GM12872 (cell line): ENCODE data around the gene RUNX2.

Source experiments
- TF ChIP-seq, protein P1 (sequence below): IDR thresholded peaks from 3 replicates; pipeline ENCODE4 v1.5.1; 2011; ENCODE audit warnings: low read depth, mild to moderate bottlenecking, low read length, moderate library complexity; ENCODE audit not compliant: insufficient read depth

Gene RUNX2

GRCh38 chr6:45607798-45608197 lies 279.7 kb downstream of the RUNX2 start:
- TF ChIP-seq, protein P1, sequence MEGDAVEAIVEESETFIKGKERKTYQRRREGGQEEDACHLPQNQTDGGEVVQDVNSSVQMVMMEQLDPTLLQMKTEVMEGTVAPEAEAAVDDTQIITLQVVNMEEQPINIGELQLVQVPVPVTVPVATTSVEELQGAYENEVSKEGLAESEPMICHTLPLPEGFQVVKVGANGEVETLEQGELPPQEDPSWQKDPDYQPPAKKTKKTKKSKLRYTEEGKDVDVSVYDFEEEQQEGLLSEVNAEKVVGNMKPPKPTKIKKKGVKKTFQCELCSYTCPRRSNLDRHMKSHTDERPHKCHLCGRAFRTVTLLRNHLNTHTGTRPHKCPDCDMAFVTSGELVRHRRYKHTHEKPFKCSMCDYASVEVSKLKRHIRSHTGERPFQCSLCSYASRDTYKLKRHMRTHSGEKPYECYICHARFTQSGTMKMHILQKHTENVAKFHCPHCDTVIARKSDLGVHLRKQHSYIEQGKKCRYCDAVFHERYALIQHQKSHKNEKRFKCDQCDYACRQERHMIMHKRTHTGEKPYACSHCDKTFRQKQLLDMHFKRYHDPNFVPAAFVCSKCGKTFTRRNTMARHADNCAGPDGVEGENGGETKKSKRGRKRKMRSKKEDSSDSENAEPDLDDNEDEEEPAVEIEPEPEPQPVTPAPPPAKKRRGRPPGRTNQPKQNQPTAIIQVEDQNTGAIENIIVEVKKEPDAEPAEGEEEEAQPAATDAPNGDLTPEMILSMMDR, result no peak

- TF ChIP-seq, protein P1, result no peak
Measured at GRCh38 chr6:45608252-45608913, 280.3 kb downstream of the RUNX2 start.

DNA sequence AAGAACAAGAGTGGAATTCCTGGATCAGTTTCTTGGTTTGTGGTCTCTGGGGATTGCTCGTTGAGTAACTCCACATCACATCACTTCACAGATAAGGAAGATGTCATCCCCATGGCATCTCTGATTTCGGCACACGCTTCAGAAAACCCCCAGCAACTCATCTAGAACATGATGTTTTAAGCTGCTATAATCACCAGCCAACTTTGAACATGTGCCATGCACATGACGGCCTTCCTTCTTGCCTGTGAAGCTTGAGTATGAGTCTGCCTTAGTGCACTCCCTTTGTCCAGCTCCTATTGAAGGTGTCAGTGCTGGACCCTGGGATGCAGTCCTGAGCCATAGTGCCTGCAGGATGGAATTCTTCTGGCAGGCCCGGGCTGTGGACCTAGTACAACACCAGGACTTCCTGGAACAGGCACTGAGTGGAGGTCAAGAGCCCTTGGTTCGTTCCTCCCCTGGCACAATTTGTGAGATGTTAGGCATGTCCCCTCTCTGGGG lies 281.1 kb downstream of the RUNX2 start:
- TF ChIP-seq, protein P1, result no peak

- TF ChIP-seq, protein P1, result no peak
Measured at GRCh38 chr6:45610374-45610773, 282.2 kb downstream of the RUNX2 start.

- TF ChIP-seq, protein P1, result no peak
Measured at GRCh38 chr6:45610832-45611231, 282.7 kb downstream of the RUNX2 start.

GRCh38 chr6:45611491-45611890 lies 283.4 kb downstream of the RUNX2 start:
- TF ChIP-seq, protein P1, result no peak

GRCh38 chr6:45613656-45614055 lies 285.5 kb downstream of the RUNX2 start:
- TF ChIP-seq, protein P1, result no peak
